ENCODE measurements around the gene XKR3.
"Not testable (repeated sequence)": the region's sequence is repeated elsewhere in the genome, so short reads cannot be mapped to it uniquely, and the experiment has no call there.

The XKR3 gene

GRCh38 chr22:16781074-16781763, 44.0 kb downstream of the XKR3 start:
- Histone ChIP-seq H3K9me3 (ENCODE audit: control insufficient read depth in 1 of 2, low read length in 2 of 2) (no peaks in the 10 kb centered on the region), H3K36me3 (ENCODE audit: control insufficient read depth in 1 of 2, insufficient read depth in 2 of 2, low read length in 2 of 2) (no peaks in the 10 kb centered on the region), H3K4me3 (ENCODE audit: low read depth in 1 of 2, low read length in 2 of 2) (no peak overlapping the region), H3K4me1 (ENCODE audit: control insufficient read depth in 1 of 2, insufficient read depth in 2 of 2, low read length in 2 of 2) (no peaks in the 10 kb centered on the region), H3K27ac (ENCODE audit: low read length) (no peak overlapping the region), H3K27me3 (ENCODE audit: low read depth, low read length) (no peaks in the 10 kb centered on the region)

- Histone ChIP-seq H3K9me3 (ENCODE audit: control insufficient read depth in 1 of 2, low read length in 2 of 2) (peaks cover 6 to 9% of the 10 kb centered on the region in 2 donors), H3K4me3 (ENCODE audit: low read depth in 1 of 2, low read length in 2 of 2) (no peak overlapping the region), H3K27me3 (ENCODE audit: low read depth, low read length) (no peaks in the 10 kb centered on the region), H3K27ac (ENCODE audit: low read length) (no peak overlapping the region), H3K36me3 (ENCODE audit: control insufficient read depth in 1 of 2, insufficient read depth in 2 of 2, low read length in 2 of 2) (no peaks in the 10 kb centered on the region), H3K4me1 (ENCODE audit: control insufficient read depth in 1 of 2, insufficient read depth in 2 of 2, low read length in 2 of 2) (no peaks in the 10 kb centered on the region)
These were observed 47.8 kb downstream of the XKR3 start for GRCh38 chr22:16777284-16777924.

GRCh38 chr22:16776080-16776479, 49.1 kb downstream of the XKR3 start:
- H3K4me1 ChIP-seq (ENCODE audit: control insufficient read depth in 1 of 2, insufficient read depth in 2 of 2, low read length in 2 of 2) = no peaks in the 10 kb centered on the region
- no peak overlapping the region for H3K27ac ChIP-seq (ENCODE audit: low read length)
- peaks cover 6 to 9% of the 10 kb centered on the region in 2 donors for H3K9me3 ChIP-seq (ENCODE audit: control insufficient read depth in 1 of 2, low read length in 2 of 2)
- no peak overlapping the region for H3K4me3 ChIP-seq (ENCODE audit: low read depth in 1 of 2, low read length in 2 of 2)
- H3K36me3 ChIP-seq (ENCODE audit: control insufficient read depth in 1 of 2, insufficient read depth in 2 of 2, low read length in 2 of 2) = no peaks in the 10 kb centered on the region
- H3K27me3 ChIP-seq (ENCODE audit: low read depth, low read length) = no peaks in the 10 kb centered on the region

GRCh38 chr22:16774911-16775500, 50.2 kb downstream of the XKR3 start:
- Histone ChIP-seq H3K27me3 (ENCODE audit: low read depth, low read length) (no peaks in the 10 kb centered on the region), H3K27ac (ENCODE audit: low read length) (no peak overlapping the region), H3K4me3 (ENCODE audit: low read depth in 1 of 2, low read length in 2 of 2) (no peak overlapping the region), H3K4me1 (ENCODE audit: control insufficient read depth in 1 of 2, insufficient read depth in 2 of 2, low read length in 2 of 2) (no peaks in the 10 kb centered on the region), H3K36me3 (ENCODE audit: control insufficient read depth in 1 of 2, insufficient read depth in 2 of 2, low read length in 2 of 2) (no peaks in the 10 kb centered on the region), H3K9me3 (ENCODE audit: control insufficient read depth in 1 of 2, low read length in 2 of 2) (peaks cover 6 to 9% of the 10 kb centered on the region in 2 donors)

- not testable (repeated sequence) for H3K36me3 ChIP-seq (ENCODE audit: control insufficient read depth in 1 of 2, insufficient read depth in 2 of 2, low read length in 2 of 2); H3K27ac ChIP-seq (ENCODE audit: low read length); H3K4me1 ChIP-seq (ENCODE audit: control insufficient read depth in 1 of 2, insufficient read depth in 2 of 2, low read length in 2 of 2); H3K27me3 ChIP-seq (ENCODE audit: low read depth, low read length); H3K4me3 ChIP-seq (ENCODE audit: low read depth in 1 of 2, low read length in 2 of 2)
- peaks cover 6 to 11% of the 10 kb centered on the region in 2 donors for H3K9me3 ChIP-seq (ENCODE audit: control insufficient read depth in 1 of 2, low read length in 2 of 2)
These were observed 53.6 kb downstream of the XKR3 start for GRCh38 chr22:16771569-16771968.

GRCh38 chr22:16767927-16768326, 57.3 kb downstream of the XKR3 start:
- H3K9me3 ChIP-seq (ENCODE audit: control insufficient read depth in 1 of 2, low read length in 2 of 2); H3K4me1 ChIP-seq (ENCODE audit: control insufficient read depth in 1 of 2, insufficient read depth in 2 of 2, low read length in 2 of 2); H3K4me3 ChIP-seq (ENCODE audit: low read depth in 1 of 2, low read length in 2 of 2); H3K36me3 ChIP-seq (ENCODE audit: control insufficient read depth in 1 of 2, insufficient read depth in 2 of 2, low read length in 2 of 2); H3K27ac ChIP-seq (ENCODE audit: low read length); H3K27me3 ChIP-seq (ENCODE audit: low read depth, low read length): not testable (repeated sequence)

- not testable (repeated sequence) for H3K36me3 ChIP-seq (ENCODE audit: control insufficient read depth in 1 of 2, insufficient read depth in 2 of 2, low read length in 2 of 2); H3K27me3 ChIP-seq (ENCODE audit: low read depth, low read length); H3K9me3 ChIP-seq (ENCODE audit: control insufficient read depth in 1 of 2, low read length in 2 of 2); H3K4me1 ChIP-seq (ENCODE audit: control insufficient read depth in 1 of 2, insufficient read depth in 2 of 2, low read length in 2 of 2); H3K27ac ChIP-seq (ENCODE audit: low read length); H3K4me3 ChIP-seq (ENCODE audit: low read depth in 1 of 2, low read length in 2 of 2)
These were observed 63.0 kb downstream of the XKR3 start for GRCh38 chr22:16762224-16762623.

- H3K27ac ChIP-seq (ENCODE audit: low read length); H3K36me3 ChIP-seq (ENCODE audit: control insufficient read depth in 1 of 2, insufficient read depth in 2 of 2, low read length in 2 of 2); H3K9me3 ChIP-seq (ENCODE audit: control insufficient read depth in 1 of 2, low read length in 2 of 2); H3K4me1 ChIP-seq (ENCODE audit: control insufficient read depth in 1 of 2, insufficient read depth in 2 of 2, low read length in 2 of 2); H3K27me3 ChIP-seq (ENCODE audit: low read depth, low read length); H3K4me3 ChIP-seq (ENCODE audit: low read depth in 1 of 2, low read length in 2 of 2): not testable (repeated sequence)
These were observed 64.8 kb downstream of the XKR3 start for GRCh38 chr22:16760416-16760815.

GRCh38 chr22:16749282-16749681, 75.9 kb downstream of the XKR3 start:
- not testable (repeated sequence) for H3K9me3 ChIP-seq (ENCODE audit: control insufficient read depth in 1 of 2, low read length in 2 of 2); H3K4me1 ChIP-seq (ENCODE audit: control insufficient read depth in 1 of 2, insufficient read depth in 2 of 2, low read length in 2 of 2); H3K4me3 ChIP-seq (ENCODE audit: low read depth in 1 of 2, low read length in 2 of 2); H3K27me3 ChIP-seq (ENCODE audit: low read depth, low read length); H3K27ac ChIP-seq (ENCODE audit: low read length); H3K36me3 ChIP-seq (ENCODE audit: control insufficient read depth in 1 of 2, insufficient read depth in 2 of 2, low read length in 2 of 2)

GRCh38 chr22:16748160-16748929, 76.9 kb downstream of the XKR3 start:
- H3K36me3 ChIP-seq (ENCODE audit: control insufficient read depth in 1 of 2, insufficient read depth in 2 of 2, low read length in 2 of 2); H3K4me3 ChIP-seq (ENCODE audit: low read depth in 1 of 2, low read length in 2 of 2); H3K27me3 ChIP-seq (ENCODE audit: low read depth, low read length); H3K27ac ChIP-seq (ENCODE audit: low read length); H3K4me1 ChIP-seq (ENCODE audit: control insufficient read depth in 1 of 2, insufficient read depth in 2 of 2, low read length in 2 of 2); H3K9me3 ChIP-seq (ENCODE audit: control insufficient read depth in 1 of 2, low read length in 2 of 2): not testable (repeated sequence)

- not testable (repeated sequence) for H3K27ac ChIP-seq (ENCODE audit: low read length); H3K27me3 ChIP-seq (ENCODE audit: low read depth, low read length); H3K4me1 ChIP-seq (ENCODE audit: control insufficient read depth in 1 of 2, insufficient read depth in 2 of 2, low read length in 2 of 2); H3K36me3 ChIP-seq (ENCODE audit: control insufficient read depth in 1 of 2, insufficient read depth in 2 of 2, low read length in 2 of 2); H3K4me3 ChIP-seq (ENCODE audit: low read depth in 1 of 2, low read length in 2 of 2); H3K9me3 ChIP-seq (ENCODE audit: control insufficient read depth in 1 of 2, low read length in 2 of 2)
These were observed 77.7 kb downstream of the XKR3 start for GRCh38 chr22:16747266-16748159.
